GM20000 (cell line): ENCODE data around the gene PRAMEF12.

Experiments
- DNase-seq: peaks from one replicate; pipeline ENCODE4 v3.0.0; 2012; ENCODE audit warnings: low spot score
- CTCF ChIP-seq: IDR thresholded peaks from 2 replicates; pipeline ENCODE4 v1.5.1; 2012; ENCODE audit warnings: mild to moderate bottlenecking, control low read depth; ENCODE audit errors: extremely low read depth, missing control alignments

The PRAMEF12 gene

GRCh38 chr1:12760256-12760795, 13.2 kb upstream of the PRAMEF12 start:
- TF ChIP-seq CTCF = no peak
- DNase-seq = no peak

GRCh38 chr1:12761781-12762180, 11.8 kb upstream of the PRAMEF12 start:
- TF ChIP-seq CTCF = no peak
- no peak for DNase-seq

GRCh38 chr1:12762766-12763165, 10.8 kb upstream of the PRAMEF12 start:
- TF ChIP-seq CTCF = no peak
- no peak for DNase-seq

- no peak for TF ChIP-seq CTCF
- no peak for DNase-seq
Observed at GRCh38 chr1:12763479-12763878, 10.1 kb upstream of the PRAMEF12 start.

GRCh38 chr1:12764016-12764415, 9.5 kb upstream of the PRAMEF12 start:
- TF ChIP-seq CTCF = no peak
- DNase-seq = no peak

GRCh38 chr1:12769031-12769430, 4.5 kb upstream of the PRAMEF12 start:
- no peak for DNase-seq
- TF ChIP-seq CTCF = no peak

GRCh38 chr1:12769976-12770505, 3.5 kb upstream of the PRAMEF12 start:
- no peak for TF ChIP-seq CTCF
- DNase-seq = no peak
